HL-60 (cell line): ENCODE measurements around the gene FARS2.
"Not testable (repeated sequence)": the region's sequence is repeated elsewhere in the genome, so short reads cannot be mapped to it uniquely, and the experiment has no call there.

ENCODE experiments used
- DNase-seq, 2 experiments: peaks; one replicate each; pipeline ENCODE4 v3.0.0-alpha.2; 2010 to 2020; ENCODE audit warnings: low read depth in 1 of 2, low spot score in 1 of 2
- H3K27ac ChIP-seq: fragments of 250-450 bp; sonication (Bioruptor Pico); replicated peaks from 2 replicates; pipeline ENCODE4 v1.5.1; 2020; ENCODE audit warnings: mild to moderate bottlenecking, moderate library complexity
- H3K27me3 ChIP-seq: fragments of 250-450 bp; sonication (Bioruptor Pico); 2 replicates; pipeline ENCODE4 v1.5.1; 2021; ENCODE audit warnings: mild to moderate bottlenecking, moderate library complexity; ENCODE audit not compliant: insufficient read depth, poor library complexity, severe bottlenecking
- H3K4me3 ChIP-seq: replicated peaks from 2 replicates; pipeline ENCODE4 v1.5.1; 2011; ENCODE audit warnings: mild to moderate bottlenecking, control low read depth, low read length; ENCODE audit not compliant: insufficient read depth
- GABPA ChIP-seq: IDR thresholded peaks from 2 replicates; pipeline ENCODE4 v1.6.1; 2012; ENCODE audit warnings: low read depth
- POLR2AphosphoS5 ChIP-seq: IDR thresholded peaks from 2 replicates; pipeline ENCODE4 v1.6.1; 2012; ENCODE audit warnings: low read depth
- SPI1 ChIP-seq: IDR thresholded peaks from 2 replicates; pipeline ENCODE4 v1.6.1; 2012; ENCODE audit warnings: low read depth, mild to moderate bottlenecking, borderline replicate concordance
- TF ChIP-seq, protein P1 (sequence below): IDR thresholded peaks from 2 replicates; pipeline ENCODE4 v1.6.1; 2012; ENCODE audit warnings: low read depth; ENCODE audit not compliant: insufficient replicate concordance
- TF ChIP-seq, protein P2 (sequence below): IDR thresholded peaks from one replicate; pipeline ENCODE4 v1.5.1; 2011; ENCODE audit warnings: low read length, control low read depth, inconsistent platforms; ENCODE audit not compliant: insufficient read depth

The FARS2 gene

DNA sequence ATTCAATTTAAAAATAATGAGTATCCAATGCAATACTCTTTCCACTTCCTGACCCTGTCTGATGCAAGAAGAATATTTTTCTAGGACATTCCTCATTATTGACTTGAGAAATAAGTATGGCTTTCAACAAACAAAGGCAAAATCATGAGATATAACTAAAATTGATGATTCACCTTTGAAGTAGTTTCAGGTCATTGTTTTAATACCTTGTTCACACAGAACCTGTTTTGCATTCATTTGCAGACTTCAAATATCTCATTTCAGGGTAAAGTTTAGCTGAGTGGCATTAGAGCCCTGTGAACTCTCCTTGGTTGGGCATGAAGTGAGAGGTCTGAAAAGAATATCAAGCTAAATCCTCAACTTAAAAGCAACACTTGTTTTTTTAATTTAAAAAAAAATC is 436.2 kb downstream of the FARS2 start:
- TF ChIP-seq POLR2AphosphoS5 (no peak), SPI1 (no peak), GABPA (no peak)
- TF ChIP-seq, protein P1, sequence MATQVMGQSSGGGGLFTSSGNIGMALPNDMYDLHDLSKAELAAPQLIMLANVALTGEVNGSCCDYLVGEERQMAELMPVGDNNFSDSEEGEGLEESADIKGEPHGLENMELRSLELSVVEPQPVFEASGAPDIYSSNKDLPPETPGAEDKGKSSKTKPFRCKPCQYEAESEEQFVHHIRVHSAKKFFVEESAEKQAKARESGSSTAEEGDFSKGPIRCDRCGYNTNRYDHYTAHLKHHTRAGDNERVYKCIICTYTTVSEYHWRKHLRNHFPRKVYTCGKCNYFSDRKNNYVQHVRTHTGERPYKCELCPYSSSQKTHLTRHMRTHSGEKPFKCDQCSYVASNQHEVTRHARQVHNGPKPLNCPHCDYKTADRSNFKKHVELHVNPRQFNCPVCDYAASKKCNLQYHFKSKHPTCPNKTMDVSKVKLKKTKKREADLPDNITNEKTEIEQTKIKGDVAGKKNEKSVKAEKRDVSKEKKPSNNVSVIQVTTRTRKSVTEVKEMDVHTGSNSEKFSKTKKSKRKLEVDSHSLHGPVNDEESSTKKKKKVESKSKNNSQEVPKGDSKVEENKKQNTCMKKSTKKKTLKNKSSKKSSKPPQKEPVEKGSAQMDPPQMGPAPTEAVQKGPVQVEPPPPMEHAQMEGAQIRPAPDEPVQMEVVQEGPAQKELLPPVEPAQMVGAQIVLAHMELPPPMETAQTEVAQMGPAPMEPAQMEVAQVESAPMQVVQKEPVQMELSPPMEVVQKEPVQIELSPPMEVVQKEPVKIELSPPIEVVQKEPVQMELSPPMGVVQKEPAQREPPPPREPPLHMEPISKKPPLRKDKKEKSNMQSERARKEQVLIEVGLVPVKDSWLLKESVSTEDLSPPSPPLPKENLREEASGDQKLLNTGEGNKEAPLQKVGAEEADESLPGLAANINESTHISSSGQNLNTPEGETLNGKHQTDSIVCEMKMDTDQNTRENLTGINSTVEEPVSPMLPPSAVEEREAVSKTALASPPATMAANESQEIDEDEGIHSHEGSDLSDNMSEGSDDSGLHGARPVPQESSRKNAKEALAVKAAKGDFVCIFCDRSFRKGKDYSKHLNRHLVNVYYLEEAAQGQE: no peak
- TF ChIP-seq, protein P2, sequence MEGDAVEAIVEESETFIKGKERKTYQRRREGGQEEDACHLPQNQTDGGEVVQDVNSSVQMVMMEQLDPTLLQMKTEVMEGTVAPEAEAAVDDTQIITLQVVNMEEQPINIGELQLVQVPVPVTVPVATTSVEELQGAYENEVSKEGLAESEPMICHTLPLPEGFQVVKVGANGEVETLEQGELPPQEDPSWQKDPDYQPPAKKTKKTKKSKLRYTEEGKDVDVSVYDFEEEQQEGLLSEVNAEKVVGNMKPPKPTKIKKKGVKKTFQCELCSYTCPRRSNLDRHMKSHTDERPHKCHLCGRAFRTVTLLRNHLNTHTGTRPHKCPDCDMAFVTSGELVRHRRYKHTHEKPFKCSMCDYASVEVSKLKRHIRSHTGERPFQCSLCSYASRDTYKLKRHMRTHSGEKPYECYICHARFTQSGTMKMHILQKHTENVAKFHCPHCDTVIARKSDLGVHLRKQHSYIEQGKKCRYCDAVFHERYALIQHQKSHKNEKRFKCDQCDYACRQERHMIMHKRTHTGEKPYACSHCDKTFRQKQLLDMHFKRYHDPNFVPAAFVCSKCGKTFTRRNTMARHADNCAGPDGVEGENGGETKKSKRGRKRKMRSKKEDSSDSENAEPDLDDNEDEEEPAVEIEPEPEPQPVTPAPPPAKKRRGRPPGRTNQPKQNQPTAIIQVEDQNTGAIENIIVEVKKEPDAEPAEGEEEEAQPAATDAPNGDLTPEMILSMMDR: no peak
- Histone ChIP-seq H3K27me3 (no peaks in the 10 kb centered on the region), H3K4me3 (no peak overlapping the region), H3K27ac (no peak overlapping the region)
- no peak for DNase-seq

DNA sequence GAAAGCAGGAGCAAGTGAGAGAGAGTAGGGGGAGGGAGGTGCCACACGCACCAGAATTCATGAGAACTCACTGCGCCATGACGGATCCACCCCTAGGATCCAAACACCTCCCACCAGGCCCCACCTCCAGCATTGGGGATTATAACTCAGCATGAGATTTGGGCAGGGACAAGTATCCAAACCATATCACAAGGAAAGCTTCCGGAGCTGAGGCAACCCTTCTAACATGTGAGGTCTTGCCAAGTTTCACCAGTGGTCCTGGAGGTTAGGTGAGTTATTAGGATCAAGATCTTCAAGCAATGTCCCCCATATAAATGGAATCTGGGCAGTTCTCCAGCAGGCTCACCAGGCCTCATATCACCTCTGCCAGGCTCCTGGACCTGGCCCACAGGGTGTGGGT is 437.0 kb downstream of the FARS2 start:
- no peaks in the 10 kb centered on the region for H3K27me3 ChIP-seq
- DNase-seq: no peak
- no peak overlapping the region for H3K4me3 ChIP-seq
- peak overlapping the region; percentile 65 for H3K27ac ChIP-seq
- no peak for TF ChIP-seq GABPA
- no peak for TF ChIP-seq SPI1
- TF ChIP-seq, protein P2: no peak
- TF ChIP-seq, protein P1: no peak
- TF ChIP-seq POLR2AphosphoS5: no peak

DNA sequence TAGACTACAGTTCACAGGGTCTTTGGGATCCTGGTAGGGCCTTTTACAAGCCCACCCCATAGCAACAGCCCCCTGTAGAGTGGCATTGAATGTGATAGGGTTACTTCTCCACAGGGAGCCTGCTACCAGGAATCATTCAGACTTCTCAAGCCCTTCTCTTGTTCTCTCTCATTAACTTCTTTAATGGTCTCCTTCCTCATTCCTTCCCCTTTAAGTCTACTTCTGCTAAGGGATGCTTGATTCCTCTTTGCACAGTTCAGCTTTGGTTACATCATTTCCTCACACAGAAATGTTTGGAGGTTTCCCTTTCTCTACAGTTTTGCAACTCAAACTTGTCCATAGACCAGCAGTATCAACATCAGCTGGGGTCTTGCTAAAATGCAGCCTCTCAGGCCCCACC is 437.8 kb downstream of the FARS2 start:
- H3K27me3 ChIP-seq, H3K4me3 ChIP-seq: not testable (repeated sequence)
- H3K27ac ChIP-seq: peak overlapping the region; percentile 65
- peak; percentile 52; the same call in 1 of the 2 replicates for TF ChIP-seq SPI1
- peak; percentile 28 to 70 for DNase-seq

DNA sequence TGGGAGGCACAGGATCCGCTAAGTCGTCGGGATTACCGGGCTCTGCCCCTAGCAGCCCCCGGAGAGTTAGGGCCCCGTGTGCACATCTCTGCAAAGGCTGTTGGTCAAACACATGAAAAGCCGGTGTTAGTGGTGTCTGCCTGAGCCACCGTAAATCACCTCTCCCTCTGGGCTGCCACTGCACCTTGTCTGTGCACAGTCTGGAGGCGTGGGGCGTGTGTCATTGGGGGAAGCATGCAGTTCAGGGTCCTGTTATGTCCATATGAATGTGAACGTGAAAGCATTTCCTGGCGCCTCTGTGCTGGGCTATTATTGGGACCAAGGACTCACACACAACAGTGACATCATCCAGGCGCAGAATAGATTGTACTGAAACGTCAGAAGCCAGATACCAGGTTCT is 439.9 kb downstream of the FARS2 start:
- H3K27me3 ChIP-seq: no peaks in the 10 kb centered on the region
- no peak for TF ChIP-seq GABPA
- TF ChIP-seq, protein P2: no peak
- TF ChIP-seq SPI1: no peak
- no peak for TF ChIP-seq POLR2AphosphoS5
- TF ChIP-seq, protein P1: no peak
- no peak for DNase-seq
- no peak overlapping the region for H3K4me3 ChIP-seq
- no peak overlapping the region for H3K27ac ChIP-seq
